ENCODE measurements around the gene FGD4.

FGD4 gene

GRCh38 chr12:32460638-32461037, 61.3 kb downstream of the FGD4 start:
- no peak for DNase-seq

GRCh38 chr12:32462908-32463307, 63.5 kb downstream of the FGD4 start:
- DNase-seq: no peak

GRCh38 chr12:32466187-32466586, 66.8 kb downstream of the FGD4 start:
- DNase-seq: no peak

GRCh38 chr12:32466986-32467711, 67.8 kb downstream of the FGD4 start:
- no peak for DNase-seq

- DNase-seq: no peak
Observed at GRCh38 chr12:32467959-32468863, 68.9 kb downstream of the FGD4 start.

- DNase-seq: no peak
Observed at GRCh38 chr12:32470936-32471470, 71.6 kb downstream of the FGD4 start.

- DNase-seq: no peak
Observed at GRCh38 chr12:32471591-32472001, 72.2 kb downstream of the FGD4 start.

- no peak for DNase-seq
Observed at GRCh38 chr12:32475724-32476123, 76.4 kb downstream of the FGD4 start.

- no peak for DNase-seq
Observed at GRCh38 chr12:32476446-32476845, 77.1 kb downstream of the FGD4 start.

GRCh38 chr12:32477714-32478113, 78.4 kb downstream of the FGD4 start:
- no peak for DNase-seq

- no peak for DNase-seq
Observed at GRCh38 chr12:32478166-32478565, 78.8 kb downstream of the FGD4 start.

GRCh38 chr12:32478858-32479725, 79.7 kb downstream of the FGD4 start:
- DNase-seq: no peak

- DNase-seq: peak; percentile 14
Observed at GRCh38 chr12:32482226-32482625, 82.9 kb downstream of the FGD4 start.

GRCh38 chr12:32483499-32483898, 84.1 kb downstream of the FGD4 start:
- no peak for DNase-seq

GRCh38 chr12:32483993-32484392, 84.6 kb downstream of the FGD4 start:
- no peak for DNase-seq

GRCh38 chr12:32486158-32486557, 86.8 kb downstream of the FGD4 start:
- DNase-seq: no peak

GRCh38 chr12:32488132-32488531, 88.8 kb downstream of the FGD4 start:
- no peak for DNase-seq

GRCh38 chr12:32489070-32489469, 89.7 kb downstream of the FGD4 start:
- DNase-seq: peak; percentile 65

- DNase-seq: no peak
Observed at GRCh38 chr12:32490801-32491200, 91.4 kb downstream of the FGD4 start.

- DNase-seq: no peak
Observed at GRCh38 chr12:32493282-32493681, 93.9 kb downstream of the FGD4 start.

- peak; percentile 2 for DNase-seq
Observed at GRCh38 chr12:32494656-32495055, 95.3 kb downstream of the FGD4 start.

- DNase-seq: no peak
Observed at GRCh38 chr12:32496946-32497345, 97.6 kb downstream of the FGD4 start.

- DNase-seq: no peak
Observed at GRCh38 chr12:32497864-32498263, 98.5 kb downstream of the FGD4 start.
